Astrocyte (in vitro differentiated cells and primary cell): ENCODE measurements around the gene NFATC3. TPM values are rescaled to one million over a fixed set of nuclear protein-coding genes. Genes with fewer than 3 reads are reported as not detected.

Experiments used
- DNase-seq: peaks from one replicate; pipeline ENCODE4 v3.0.0-alpha.2; 2010; ENCODE audit warnings: low read depth
- FAIRE-seq: peaks from 2 replicates; lab custom pipeline; 2011; peaks lifted over from hg19 to GRCh38; lab: Jason Lieb, UNC
- H2AFZ ChIP-seq: 2 replicates; pipeline ENCODE4 v1.6.0; 2012; ENCODE audit warnings: low read depth, low read length, inconsistent platforms
- H3K27ac ChIP-seq: 2 replicates; pipeline ENCODE4 v1.5.1; 2011; ENCODE audit warnings: low read depth, low read length, inconsistent platforms
- H3K27me3 ChIP-seq: 2 replicates; pipeline ENCODE4 v1.6.0; 2011; ENCODE audit warnings: low read length, inconsistent platforms; ENCODE audit not compliant: insufficient read depth
- H3K36me3 ChIP-seq: 2 replicates; pipeline ENCODE4 v1.5.1; 2011; ENCODE audit warnings: low read length, inconsistent platforms; ENCODE audit not compliant: insufficient read depth
- H3K4me1 ChIP-seq: 2 replicates; pipeline ENCODE4 v1.5.1; 2011; ENCODE audit warnings: low read length, inconsistent platforms; ENCODE audit not compliant: insufficient read depth
- H3K4me2 ChIP-seq: 2 replicates; pipeline ENCODE4 v1.6.0; 2012; ENCODE audit warnings: low read length, inconsistent platforms
- H3K4me3 ChIP-seq: 2 replicates; pipeline ENCODE4 v1.5.1; 2011; ENCODE audit warnings: low read depth, mild to moderate bottlenecking, low read length, inconsistent platforms; ENCODE audit not compliant: insufficient read depth
- H3K79me2 ChIP-seq: 2 replicates; pipeline ENCODE4 v1.6.0; 2012; ENCODE audit warnings: mild to moderate bottlenecking, low read length, inconsistent platforms; ENCODE audit not compliant: insufficient read depth
- H3K9ac ChIP-seq: 2 replicates; pipeline ENCODE4 v1.6.0; 2012; ENCODE audit warnings: mild to moderate bottlenecking, low read length, inconsistent platforms
- H3K9me3 ChIP-seq: 2 replicates; pipeline ENCODE4 v1.5.1; 2012; ENCODE audit warnings: low read depth, mild to moderate bottlenecking, low read length, inconsistent platforms; ENCODE audit not compliant: insufficient read depth
- H4K20me1 ChIP-seq: 2 replicates; pipeline ENCODE4 v1.6.0; 2012; ENCODE audit warnings: low read length, inconsistent platforms; ENCODE audit not compliant: insufficient read depth
- H3K27ac Mint-ChIP-seq: one replicate; pipeline ENCODE4 v1.8.0; 2021; ENCODE audit warnings: mild to moderate bottlenecking, mixed read lengths; ENCODE audit not compliant: unreplicated experiment
- H3K27me3 Mint-ChIP-seq: one replicate; pipeline ENCODE4 v1.8.0; 2021; ENCODE audit warnings: low read depth, mixed read lengths; ENCODE audit not compliant: unreplicated experiment
- H3K36me3 Mint-ChIP-seq: one replicate; pipeline ENCODE4 v1.8.0; 2021; ENCODE audit warnings: low read depth, mixed read lengths; ENCODE audit not compliant: unreplicated experiment
- H3K4me1 Mint-ChIP-seq: one replicate; pipeline ENCODE4 v1.8.0; 2021; ENCODE audit warnings: low read depth, mixed read lengths; ENCODE audit not compliant: unreplicated experiment
- H3K4me3 Mint-ChIP-seq: one replicate; pipeline ENCODE4 v1.8.0; 2021; ENCODE audit warnings: mild to moderate bottlenecking, moderate library complexity, mixed read lengths; ENCODE audit not compliant: unreplicated experiment
- H3K9me3 Mint-ChIP-seq: one replicate; pipeline ENCODE4 v1.8.0; 2021; ENCODE audit warnings: mild to moderate bottlenecking, mixed read lengths; ENCODE audit not compliant: unreplicated experiment
- EZH2 ChIP-seq: IDR thresholded peaks from 2 replicates; pipeline ENCODE4 v1.6.1; 2012; ENCODE audit warnings: mild to moderate bottlenecking, low read length, inconsistent platforms; ENCODE audit not compliant: insufficient read depth
- total RNA-seq: library from RNA; stranded (reverse); gene quantifications from 2 replicates; pipeline ENCODE4 v1.2.1, GENCODE V29; 2021
- TF ChIP-seq, protein P1 (sequence below): IDR thresholded peaks from 2 replicates; pipeline ENCODE4 v1.5.1; 2011; ENCODE audit warnings: low read depth, mild to moderate bottlenecking, inconsistent platforms, low read length, moderate library complexity; ENCODE audit not compliant: insufficient read depth

The NFATC3 gene
- total RNA-seq, 1 donor from 2014 or later, result 34.0 TPM

- no peak overlapping the region for H3K4me3 ChIP-seq
- FAIRE-seq (no peak), DNase-seq (no peak)
- H3K4me3 Mint-ChIP-seq, result no peak overlapping the region
- no peak overlapping the region for H3K4me2 ChIP-seq
- peaks cover 6% of the 10 kb centered on the region for H4K20me1 ChIP-seq
- H3K36me3 Mint-ChIP-seq, result peaks cover 13% of the 10 kb centered on the region
- H3K9me3 Mint-ChIP-seq, result no peaks in the 10 kb centered on the region
- H3K27ac ChIP-seq, result no peak overlapping the region
- H3K27ac Mint-ChIP-seq, result no peak overlapping the region
- no peak overlapping the region for H2AFZ ChIP-seq
- no peaks in the 10 kb centered on the region for H3K9me3 ChIP-seq
- no peaks in the 10 kb centered on the region for H3K27me3 Mint-ChIP-seq
- peaks cover 8% of the 10 kb centered on the region for H3K4me1 Mint-ChIP-seq
- peaks cover 7% of the 10 kb centered on the region for H3K36me3 ChIP-seq
- H3K27me3 ChIP-seq, result no peaks in the 10 kb centered on the region
- H3K79me2 ChIP-seq, result no peaks in the 10 kb centered on the region
- peaks cover 10% of the 10 kb centered on the region for H3K4me1 ChIP-seq
- TF ChIP-seq, protein P1, sequence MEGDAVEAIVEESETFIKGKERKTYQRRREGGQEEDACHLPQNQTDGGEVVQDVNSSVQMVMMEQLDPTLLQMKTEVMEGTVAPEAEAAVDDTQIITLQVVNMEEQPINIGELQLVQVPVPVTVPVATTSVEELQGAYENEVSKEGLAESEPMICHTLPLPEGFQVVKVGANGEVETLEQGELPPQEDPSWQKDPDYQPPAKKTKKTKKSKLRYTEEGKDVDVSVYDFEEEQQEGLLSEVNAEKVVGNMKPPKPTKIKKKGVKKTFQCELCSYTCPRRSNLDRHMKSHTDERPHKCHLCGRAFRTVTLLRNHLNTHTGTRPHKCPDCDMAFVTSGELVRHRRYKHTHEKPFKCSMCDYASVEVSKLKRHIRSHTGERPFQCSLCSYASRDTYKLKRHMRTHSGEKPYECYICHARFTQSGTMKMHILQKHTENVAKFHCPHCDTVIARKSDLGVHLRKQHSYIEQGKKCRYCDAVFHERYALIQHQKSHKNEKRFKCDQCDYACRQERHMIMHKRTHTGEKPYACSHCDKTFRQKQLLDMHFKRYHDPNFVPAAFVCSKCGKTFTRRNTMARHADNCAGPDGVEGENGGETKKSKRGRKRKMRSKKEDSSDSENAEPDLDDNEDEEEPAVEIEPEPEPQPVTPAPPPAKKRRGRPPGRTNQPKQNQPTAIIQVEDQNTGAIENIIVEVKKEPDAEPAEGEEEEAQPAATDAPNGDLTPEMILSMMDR, result no peak
- TF ChIP-seq EZH2, result no peak
- peak overlapping the region; percentile 4 for H3K9ac ChIP-seq
These were observed 172.2 kb downstream of the NFATC3 start for GRCh38 chr16:68257251-68257905.

DNA sequence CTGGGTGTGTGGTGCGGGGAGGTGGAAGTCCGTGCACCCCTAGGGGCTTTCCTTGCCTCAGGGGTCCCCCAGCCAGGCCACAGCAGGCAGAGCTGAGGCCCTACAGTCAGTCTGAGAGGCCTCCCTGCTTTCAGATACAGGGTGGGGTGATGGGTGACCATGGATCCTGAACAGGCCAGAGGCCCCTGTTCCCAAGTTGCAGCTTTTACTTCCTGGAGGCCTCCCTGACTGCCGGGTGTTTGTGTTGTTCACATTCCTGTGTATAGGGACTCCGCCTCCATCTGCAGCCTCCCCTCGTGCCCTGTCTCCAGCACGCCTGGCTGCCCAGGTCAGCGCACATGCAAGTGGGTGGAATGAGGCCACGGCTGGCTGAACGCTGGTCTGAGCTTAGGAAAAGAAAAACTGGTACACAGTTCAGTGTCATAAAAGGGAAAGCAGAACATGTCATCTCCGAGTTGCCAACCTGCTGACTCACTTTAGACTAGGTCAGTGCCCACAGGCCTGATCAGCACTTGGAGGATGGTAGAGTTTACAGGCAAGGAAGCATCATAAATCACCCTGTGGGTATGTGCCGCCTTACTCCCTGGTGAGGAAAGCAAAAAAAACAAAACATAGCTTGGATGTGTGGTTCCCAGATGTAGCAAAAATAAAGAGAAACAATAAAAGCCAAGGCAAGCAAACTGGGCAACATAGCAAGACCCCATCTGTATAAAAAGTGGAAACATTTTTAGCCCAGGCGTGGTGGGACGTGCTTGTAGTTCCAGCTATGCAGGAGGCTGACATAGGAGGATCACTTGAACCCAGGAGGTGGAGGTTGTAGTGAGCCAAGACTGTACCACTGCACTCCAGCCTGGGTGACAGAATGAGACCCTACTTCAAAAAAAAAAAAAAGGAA, 173.0 kb downstream of the NFATC3 start:
- H3K36me3 ChIP-seq, result peaks cover 7% of the 10 kb centered on the region
- Mint-ChIP-seq H3K27ac (peak overlapping the region; percentile 43), H3K27me3 (no peaks in the 10 kb centered on the region), H3K9me3 (no peaks in the 10 kb centered on the region), H3K36me3 (peaks cover 8% of the 10 kb centered on the region), H3K4me3 (peak overlapping the region; percentile 4), H3K4me1 (peaks cover 8% of the 10 kb centered on the region)
- H3K9ac ChIP-seq, result peak overlapping the region; percentile 4
- H4K20me1 ChIP-seq, result peaks cover 6% of the 10 kb centered on the region
- H3K4me1 ChIP-seq, result peaks cover 10% of the 10 kb centered on the region
- no peak overlapping the region for H3K27ac ChIP-seq
- DNase-seq (peak; percentile 17), FAIRE-seq (no peak)
- H3K4me2 ChIP-seq, result no peak overlapping the region
- H3K27me3 ChIP-seq, result no peaks in the 10 kb centered on the region
- H3K79me2 ChIP-seq, result peaks cover under 1% of the 10 kb centered on the region
- no peaks in the 10 kb centered on the region for H3K9me3 ChIP-seq
- TF ChIP-seq, protein P1, result no peak
- TF ChIP-seq EZH2, result no peak
- H2AFZ ChIP-seq, result no peak overlapping the region
- no peak overlapping the region for H3K4me3 ChIP-seq
